NT2/D1 (cell line): ENCODE measurements around the gene NRCAM.

ENCODE experiments used
- DNase-seq: peaks from one replicate; pipeline ENCODE4 v3.0.0-alpha.2; 2011; ENCODE audit warnings: low read depth, low spot score
- H3K27me3 ChIP-seq: 2 replicates; pipeline ENCODE4 v1.6.0; 2011; ENCODE audit warnings: mild to moderate bottlenecking; ENCODE audit not compliant: insufficient read length, insufficient read depth
- H3K36me3 ChIP-seq: 2 replicates; pipeline ENCODE4 v1.6.1; 2011; ENCODE audit warnings: mild to moderate bottlenecking, low read length, mixed read lengths; ENCODE audit not compliant: insufficient read depth, insufficient read length
- H3K4me1 ChIP-seq: 2 replicates; pipeline ENCODE4 v1.5.1; 2011; ENCODE audit not compliant: insufficient read depth, insufficient read length
- H3K4me3 ChIP-seq: 2 replicates; pipeline ENCODE4 v1.5.1; 2011; ENCODE audit warnings: low read depth; ENCODE audit not compliant: insufficient read length
- H3K9ac ChIP-seq: 2 replicates; pipeline ENCODE4 v1.6.0; 2011; ENCODE audit warnings: low read depth; ENCODE audit not compliant: insufficient read length
- H3K9me3 ChIP-seq: 2 replicates; pipeline ENCODE4 v1.5.1; 2011; ENCODE audit warnings: mild to moderate bottlenecking, low read length; ENCODE audit not compliant: insufficient read depth
- SUZ12 ChIP-seq: IDR thresholded peaks from 2 replicates; pipeline ENCODE4 v1.6.1; 2011; ENCODE audit not compliant: insufficient read length, insufficient read depth; ENCODE audit errors: extremely low read depth
- YY1 ChIP-seq: IDR thresholded peaks from 2 replicates; pipeline ENCODE4 v1.6.1; 2011; ENCODE audit not compliant: insufficient read length, insufficient read depth
- ZNF274 ChIP-seq: IDR thresholded peaks from 2 replicates; pipeline ENCODE4 v1.6.1; 2011; ENCODE audit warnings: mild to moderate bottlenecking, low read depth, low read length

Gene NRCAM

DNA sequence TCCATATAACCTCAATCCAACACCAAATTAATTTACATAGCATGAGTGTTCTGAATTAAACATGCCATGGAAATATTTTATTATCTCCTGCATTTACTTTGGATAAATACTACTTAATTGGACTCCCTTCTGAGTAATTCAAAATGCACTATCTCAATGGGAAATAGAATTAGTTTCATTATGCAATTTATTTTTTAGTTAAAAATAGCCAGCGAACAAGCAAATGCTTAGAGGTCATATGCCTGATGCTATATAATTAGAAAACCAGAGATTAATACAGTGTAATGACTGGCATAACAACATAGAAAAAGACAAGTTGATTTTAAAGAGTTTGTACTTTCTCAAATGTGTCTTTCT, 165.1 kb downstream of the NRCAM start:
- H3K9ac ChIP-seq = no peak overlapping the region
- H3K27me3 ChIP-seq = no peaks in the 10 kb centered on the region
- no peak for DNase-seq
- no peak overlapping the region for H3K4me3 ChIP-seq
- H3K36me3 ChIP-seq = no peaks in the 10 kb centered on the region
- no peaks in the 10 kb centered on the region for H3K9me3 ChIP-seq
- no peaks in the 10 kb centered on the region for H3K4me1 ChIP-seq
- no peak for TF ChIP-seq SUZ12
- no peak for TF ChIP-seq YY1
- TF ChIP-seq ZNF274 = no peak

DNA sequence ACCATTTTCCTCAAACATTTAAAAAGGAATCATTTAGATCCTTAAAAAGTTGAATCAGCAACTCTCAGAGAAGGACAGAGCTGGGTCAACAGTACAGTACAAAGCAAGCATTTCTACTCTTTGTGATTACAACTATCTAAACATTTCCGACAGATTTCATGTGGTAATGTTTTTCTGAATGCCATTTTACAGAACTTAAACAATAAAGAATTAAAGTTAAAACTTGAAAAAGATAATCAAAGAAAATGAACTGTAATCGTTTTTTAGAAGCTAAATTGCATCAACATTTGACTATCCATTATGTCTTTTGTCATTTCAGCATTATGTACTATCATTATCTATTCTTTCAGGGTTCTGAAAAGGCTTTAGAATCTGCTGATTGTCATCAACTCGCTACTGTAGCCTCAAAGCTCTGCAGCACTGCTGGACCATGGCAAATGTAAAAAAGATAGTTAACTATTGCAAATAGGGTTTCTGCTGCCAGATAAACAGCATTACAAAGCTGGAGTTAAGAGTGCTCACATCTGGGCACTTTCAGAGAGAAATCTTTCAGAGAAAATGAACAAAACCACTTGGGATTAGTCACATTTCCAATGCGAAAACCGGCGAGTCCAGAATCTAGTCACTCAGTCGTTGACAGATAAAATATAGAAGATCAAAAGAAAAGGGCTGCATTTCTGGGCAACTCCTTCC, 165.6 kb downstream of the NRCAM start:
- H3K36me3 ChIP-seq = no peaks in the 10 kb centered on the region
- no peak overlapping the region for H3K4me3 ChIP-seq
- no peak for DNase-seq
- no peaks in the 10 kb centered on the region for H3K27me3 ChIP-seq
- H3K4me1 ChIP-seq = no peaks in the 10 kb centered on the region
- no peaks in the 10 kb centered on the region for H3K9me3 ChIP-seq
- H3K9ac ChIP-seq = no peak overlapping the region
- TF ChIP-seq SUZ12 (no peak), YY1 (no peak), ZNF274 (no peak)

DNA sequence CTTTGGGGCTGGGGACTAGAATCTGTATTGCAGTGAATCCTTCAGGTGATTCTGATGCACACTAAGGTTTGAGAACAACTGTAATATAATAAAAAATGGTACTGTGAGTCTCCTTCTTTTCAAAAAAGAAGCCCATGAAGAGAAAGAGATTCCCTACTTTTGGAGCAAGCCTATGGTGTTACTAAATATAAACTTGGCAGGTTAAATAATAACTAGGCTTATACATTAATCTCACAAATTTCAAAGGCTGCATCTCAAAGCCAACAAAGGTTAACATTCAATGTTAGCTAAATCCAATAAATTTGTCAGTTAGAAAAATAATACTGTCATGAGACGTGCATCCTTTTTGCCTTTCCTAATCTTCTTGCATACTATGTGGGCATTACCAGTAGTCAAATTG, 166.4 kb downstream of the NRCAM start:
- Histone ChIP-seq H3K4me3 (no peak overlapping the region), H3K4me1 (no peaks in the 10 kb centered on the region), H3K27me3 (no peaks in the 10 kb centered on the region), H3K36me3 (no peaks in the 10 kb centered on the region), H3K9ac (no peak overlapping the region), H3K9me3 (no peaks in the 10 kb centered on the region)
- DNase-seq = no peak
- TF ChIP-seq ZNF274 (no peak), YY1 (no peak), SUZ12 (no peak)

DNA sequence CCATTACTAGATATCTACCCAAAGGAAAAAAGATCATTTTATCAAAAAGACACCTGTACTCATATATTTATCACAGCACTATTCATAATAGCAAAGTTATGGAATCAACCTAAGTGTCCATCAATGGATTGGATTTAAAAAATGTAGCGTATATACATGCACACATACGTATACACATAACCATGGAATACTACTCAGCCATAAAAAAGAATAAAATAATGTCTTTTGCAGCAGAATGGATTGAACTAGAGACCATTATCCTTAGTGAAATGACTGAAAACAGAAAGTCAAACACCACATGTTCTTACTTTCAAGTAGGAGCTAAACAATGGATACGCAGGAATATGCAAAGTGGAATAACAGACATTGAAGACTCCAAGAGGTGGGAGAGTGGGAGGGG, 168.4 kb downstream of the NRCAM start:
- no peaks in the 10 kb centered on the region for H3K9me3 ChIP-seq
- H3K4me3 ChIP-seq = no peak overlapping the region
- no peak for DNase-seq
- no peaks in the 10 kb centered on the region for H3K4me1 ChIP-seq
- no peaks in the 10 kb centered on the region for H3K36me3 ChIP-seq
- H3K27me3 ChIP-seq = no peaks in the 10 kb centered on the region
- TF ChIP-seq ZNF274 (no peak), YY1 (no peak), SUZ12 (no peak)
- no peak overlapping the region for H3K9ac ChIP-seq

DNA sequence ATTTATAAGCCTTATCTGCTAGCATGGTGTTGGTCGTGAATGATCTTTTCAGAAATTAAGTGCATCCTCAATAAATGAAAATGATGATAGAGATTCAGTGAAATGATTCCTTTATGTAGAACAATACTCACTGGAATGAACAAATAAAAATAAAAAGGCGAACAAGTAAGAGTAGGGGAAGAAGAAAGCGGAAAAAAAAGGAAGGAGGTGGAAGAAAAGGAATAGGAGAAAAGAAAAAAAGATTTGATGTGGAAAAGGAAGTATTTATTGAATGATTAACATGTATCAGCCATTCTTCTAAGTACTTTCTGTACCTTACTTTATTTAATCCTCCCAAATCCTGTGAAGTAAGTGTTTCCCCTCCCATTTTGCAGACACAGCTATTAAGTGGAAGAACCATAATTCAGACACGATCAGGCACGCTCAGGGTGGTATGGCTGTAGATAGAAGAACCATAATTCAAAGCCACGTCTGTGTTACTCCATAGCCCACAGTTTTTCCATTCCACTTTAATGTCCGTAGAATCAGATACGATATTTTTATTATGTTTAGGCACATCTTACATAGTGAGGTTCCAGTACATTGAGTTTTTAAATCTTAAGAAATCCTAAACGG, 169.8 kb downstream of the NRCAM start:
- H3K4me3 ChIP-seq = no peak overlapping the region
- no peaks in the 10 kb centered on the region for H3K9me3 ChIP-seq
- no peaks in the 10 kb centered on the region for H3K27me3 ChIP-seq
- H3K9ac ChIP-seq = no peak overlapping the region
- no peak for DNase-seq
- no peaks in the 10 kb centered on the region for H3K4me1 ChIP-seq
- no peaks in the 10 kb centered on the region for H3K36me3 ChIP-seq
- no peak for TF ChIP-seq YY1
- no peak for TF ChIP-seq ZNF274
- no peak for TF ChIP-seq SUZ12

DNA sequence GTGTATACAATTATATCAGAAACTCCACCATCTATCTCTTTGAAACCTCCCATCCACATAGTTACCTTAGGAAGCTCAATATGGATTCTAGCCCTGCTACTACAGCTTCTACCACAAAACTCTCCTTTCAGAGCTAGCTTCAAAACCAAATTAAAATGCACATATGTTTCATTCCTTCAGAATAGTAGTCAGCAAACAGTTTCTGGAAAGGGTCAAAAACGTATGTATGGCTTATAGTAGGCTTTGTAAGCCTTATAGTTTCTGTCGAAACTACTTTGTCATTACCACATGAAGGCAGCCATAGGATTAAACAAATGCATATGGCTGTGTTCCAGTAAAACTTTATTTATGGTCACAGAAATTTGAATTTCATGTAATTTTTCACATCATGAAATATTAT, 170.5 kb downstream of the NRCAM start:
- Histone ChIP-seq H3K4me1 (no peaks in the 10 kb centered on the region), H3K9ac (no peak overlapping the region), H3K9me3 (no peaks in the 10 kb centered on the region), H3K4me3 (no peak overlapping the region), H3K36me3 (no peaks in the 10 kb centered on the region), H3K27me3 (no peaks in the 10 kb centered on the region)
- DNase-seq = no peak
- TF ChIP-seq ZNF274 (no peak), SUZ12 (no peak), YY1 (no peak)

DNA sequence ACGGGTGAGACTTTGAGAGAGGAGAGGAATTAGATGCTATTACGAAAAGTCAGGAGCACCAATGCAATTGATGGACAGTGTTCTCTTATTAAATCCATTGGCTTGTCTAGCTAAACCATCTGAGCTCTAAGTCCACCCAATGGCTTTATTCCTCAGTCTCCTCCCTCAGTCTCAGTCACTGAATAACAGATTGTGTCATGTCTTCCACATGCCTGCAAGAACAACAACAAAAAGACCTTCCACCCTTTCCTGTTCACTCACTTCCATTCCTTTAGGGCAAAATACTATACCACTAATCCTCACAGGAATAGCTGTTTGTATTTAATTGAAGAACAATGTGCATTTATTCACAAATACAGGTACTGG, 171.2 kb downstream of the NRCAM start:
- Histone ChIP-seq H3K4me1 (no peaks in the 10 kb centered on the region), H3K9me3 (no peaks in the 10 kb centered on the region), H3K36me3 (no peaks in the 10 kb centered on the region), H3K27me3 (no peaks in the 10 kb centered on the region), H3K4me3 (no peak overlapping the region), H3K9ac (no peak overlapping the region)
- DNase-seq = no peak
- TF ChIP-seq ZNF274 (no peak), SUZ12 (no peak), YY1 (no peak)

DNA sequence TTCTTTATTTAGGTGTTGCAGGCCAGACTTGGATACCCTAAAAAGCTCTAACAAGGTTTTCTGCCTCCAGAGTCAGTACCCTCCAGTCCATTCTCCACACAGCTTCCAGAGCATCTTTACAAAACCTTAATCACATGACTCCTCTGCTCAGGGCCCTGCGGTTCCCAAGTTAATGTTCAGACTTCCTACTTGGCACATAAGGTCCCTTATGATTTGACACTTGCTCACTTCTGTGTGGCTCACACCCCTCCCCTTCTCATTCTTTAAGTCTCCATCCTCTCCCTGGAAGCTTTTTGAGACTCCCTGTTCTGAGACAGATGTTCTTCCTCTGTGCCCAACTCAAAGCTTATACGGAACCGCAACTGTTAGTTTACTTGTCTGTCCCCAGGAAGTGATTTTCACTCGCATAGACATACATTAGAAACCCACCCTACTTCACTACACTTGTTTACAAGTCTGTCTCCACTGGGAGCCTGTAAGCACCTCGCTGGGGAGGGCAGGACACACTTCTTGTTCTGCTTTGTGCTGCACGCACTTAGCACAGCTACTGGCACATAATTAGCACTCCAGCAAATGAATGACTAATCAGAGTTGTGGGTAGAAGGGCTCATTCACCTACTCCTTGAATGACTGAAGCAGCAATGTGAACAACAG, 171.8 kb downstream of the NRCAM start:
- Histone ChIP-seq H3K4me3 (no peak overlapping the region), H3K9ac (no peak overlapping the region), H3K27me3 (no peaks in the 10 kb centered on the region), H3K9me3 (no peaks in the 10 kb centered on the region), H3K4me1 (no peaks in the 10 kb centered on the region), H3K36me3 (no peaks in the 10 kb centered on the region)
- TF ChIP-seq ZNF274 = no peak
- no peak for TF ChIP-seq SUZ12
- TF ChIP-seq YY1 = no peak
- no peak for DNase-seq
